ENCODE data around the gene RPL13.

RPL13 gene

GRCh38 chr16:89564476-89565255 lies 4.2 kb downstream of the RPL13 start:
- Histone ChIP-seq H3K9me3 (ENCODE audit: control insufficient read depth, insufficient read depth, low read depth, low read length) (no peaks in the 10 kb centered on the region), H3K36me3 (ENCODE audit: control insufficient read depth in 2 of 2, insufficient read depth in 1 of 2, low read length in 2 of 2) (peaks cover 5 to 45% of the 10 kb centered on the region in 2 experiments; a peak in 2 of 3 replicates), H3K27ac (ENCODE audit: extremely low read depth, low read depth, low read length) (peak overlapping the region; percentile 67), H3K4me1 (ENCODE audit: control insufficient read depth, insufficient read depth, low read length) (peaks cover 9% of the 10 kb centered on the region), H3K4me3 (ENCODE audit: low read depth, low read length) (no peak overlapping the region)
- ChIA-PET CTCF (interaction anchor here (1.3 to 3.1 kb wide), 2 partner anchors 77 to 85 kb away, joined by 3 to 20 read pairs; no protein-coding TSS in a partner anchor), POLR2A (interaction anchor here (0.5 to 2.0 kb wide), 8 partner anchors 12 to 317 kb away, joined by 3 to 17 read pairs (median 4); partner anchors contain the start of gene SPATA2L)
- TF ChIP-seq ZBTB17 (tag by site-specific recombination; IDR thresholded peaks at IDR 0.05) (peak; percentile 41), ZIC2 (tag by site-specific recombination; IDR thresholded peaks at IDR 0.05) (no peak), PBX3 (CRISPR knock-in tag; IDR thresholded peaks at IDR 0.05) (0 out of 2 replicates have a peak, but pooled peaks have one; percentile 26), ZNF600 (tag by site-specific recombination; IDR thresholded peaks at IDR 0.05) (0 out of 2 replicates have a peak, but pooled peaks have one; percentile 5), ZNF596 (tag by site-specific recombination; IDR thresholded peaks at IDR 0.05) (no peak), ZNF510 (tag by site-specific recombination; IDR thresholded peaks at IDR 0.05; ENCODE audit: insufficient replicate concordance) (no peak), GLIS1 (tag by site-specific recombination; IDR thresholded peaks at IDR 0.05) (peak; percentile 25; the same call in 1 of the 2 replicates), ZBTB21 (tag by site-specific recombination; IDR thresholded peaks at IDR 0.05) (0 out of 2 replicates have a peak, but pooled peaks have one; percentile 20), ZBTB20 (tag by site-specific recombination; IDR thresholded peaks at IDR 0.05) (peak; percentile 99), ZSCAN23 (tag by site-specific recombination; IDR thresholded peaks at IDR 0.05) (no peak), GFI1B (tag by site-specific recombination; IDR thresholded peaks at IDR 0.05) (peak; percentile 64), ZNF791 (tag by site-specific recombination; IDR thresholded peaks at IDR 0.05) (no peak), MZF1 (tag by site-specific recombination; IDR thresholded peaks at IDR 0.05; ENCODE audit: borderline replicate concordance) (peak; percentile 26; the same call in 1 of the 2 replicates), SP2 (tag by site-specific recombination; IDR thresholded peaks at IDR 0.05) (0 out of 2 replicates have a peak, but pooled peaks have one; percentile 16), ZNF362 (tag by site-specific recombination; IDR thresholded peaks at IDR 0.05) (no peak), IKZF3 (tag by site-specific recombination; IDR thresholded peaks at IDR 0.05) (peak; percentile 57; the same call in 1 of the 2 replicates), ZNF473 (tag by site-specific recombination; IDR thresholded peaks at IDR 0.05) (no peak), GLI4 (tag by site-specific recombination; IDR thresholded peaks at IDR 0.05) (no peak), SCRT1 (tag by site-specific recombination; IDR thresholded peaks at IDR 0.05; ENCODE audit: borderline replicate concordance) (no peak), ZBTB7A (tag by site-specific recombination; IDR thresholded peaks at IDR 0.05; ENCODE audit: low read depth) (no peak), OSR2 (tag by site-specific recombination; IDR thresholded peaks at IDR 0.05) (peak; percentile 60; the same call in 1 of the 2 replicates), ZNF157 (tag by site-specific recombination; IDR thresholded peaks at IDR 0.05) (no peak), FEZF1 (tag by site-specific recombination; IDR thresholded peaks at IDR 0.05) (no peak), MEIS1 (CRISPR knock-in tag; IDR thresholded peaks at IDR 0.05; ENCODE audit: borderline replicate concordance) (no peak), ZFP69B (tag by site-specific recombination; IDR thresholded peaks at IDR 0.05) (no peak), ZNF350 (tag by site-specific recombination; IDR thresholded peaks at IDR 0.05) (no peak), AEBP2 (tag by site-specific recombination; IDR thresholded peaks at IDR 0.05; ENCODE audit: borderline replicate concordance) (no peak), ZNF132 (tag by site-specific recombination; IDR thresholded peaks at IDR 0.05; ENCODE audit: borderline replicate concordance) (no peak), ZBTB49 (tag by site-specific recombination; IDR thresholded peaks at IDR 0.05; ENCODE audit: low read depth) (no peak)
- TF ChIP-seq, protein P1, sequence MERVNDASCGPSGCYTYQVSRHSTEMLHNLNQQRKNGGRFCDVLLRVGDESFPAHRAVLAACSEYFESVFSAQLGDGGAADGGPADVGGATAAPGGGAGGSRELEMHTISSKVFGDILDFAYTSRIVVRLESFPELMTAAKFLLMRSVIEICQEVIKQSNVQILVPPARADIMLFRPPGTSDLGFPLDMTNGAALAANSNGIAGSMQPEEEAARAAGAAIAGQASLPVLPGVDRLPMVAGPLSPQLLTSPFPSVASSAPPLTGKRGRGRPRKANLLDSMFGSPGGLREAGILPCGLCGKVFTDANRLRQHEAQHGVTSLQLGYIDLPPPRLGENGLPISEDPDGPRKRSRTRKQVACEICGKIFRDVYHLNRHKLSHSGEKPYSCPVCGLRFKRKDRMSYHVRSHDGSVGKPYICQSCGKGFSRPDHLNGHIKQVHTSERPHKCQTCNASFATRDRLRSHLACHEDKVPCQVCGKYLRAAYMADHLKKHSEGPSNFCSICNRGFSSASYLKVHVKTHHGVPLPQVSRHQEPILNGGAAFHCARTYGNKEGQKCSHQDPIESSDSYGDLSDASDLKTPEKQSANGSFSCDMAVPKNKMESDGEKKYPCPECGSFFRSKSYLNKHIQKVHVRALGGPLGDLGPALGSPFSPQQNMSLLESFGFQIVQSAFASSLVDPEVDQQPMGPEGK (tag by site-specific recombination; IDR thresholded peaks at IDR 0.05) = peak; percentile 75
